Stomach (tissue), 9 donors: ENCODE data around the gene MYO1E. TPM values are rescaled to one million over a fixed set of nuclear protein-coding genes. Genes with fewer than 3 reads are reported as not detected.

ENCODE experiments used
- DNase-seq, 2 donors: peaks; one replicate each; pipeline versions ENCODE4 v3.0.0 to v3.0.0-alpha.2; 2013 to 2019
- H3K27ac ChIP-seq, 5 donors: fragments of 200-600 bp in 4 of 5; sonication (generic) in 4 of 5; one replicate each; pipeline ENCODE4 v1.5.1; 2013 to 2019; ENCODE audit warnings: mild to moderate bottlenecking in 1 of 5, moderate library complexity in 1 of 5
- H3K27me3 ChIP-seq, 3 donors: fragments of 200-600 bp; sonication (generic); one replicate each; pipeline ENCODE4 v1.5.1; 2017 to 2019; ENCODE audit warnings: mixed run types in 1 of 3
- H3K36me3 ChIP-seq, 4 donors: fragments of 200-600 bp; sonication (generic); 1 replicate in 3 of 4; 2 replicates in 1 of 4; pipeline ENCODE4 v1.5.1; 2016 to 2019
- H3K4me1 ChIP-seq, 4 donors: fragments of 200-600 bp; sonication (generic); one replicate each; pipeline ENCODE4 v1.5.1; 2016 to 2019
- H3K4me3 ChIP-seq, 4 donors: fragments of 200-600 bp; sonication (generic) in 3 of 4; one replicate each; pipeline ENCODE4 v1.5.1; 2016 to 2019; ENCODE audit warnings: mild to moderate bottlenecking in 1 of 4
- H3K9me3 ChIP-seq, 4 donors: fragments of 200-600 bp; sonication (generic); one replicate each; pipeline ENCODE4 v1.5.1; 2016 to 2019
- EP300 ChIP-seq: sonication (generic); formaldehyde crosslinking; IDR thresholded peaks from one replicate; pipeline ENCODE4 v1.6.1; 2017; ENCODE audit warnings: antibody characterized with exemption
- POLR2A ChIP-seq, 4 donors: fragments of 450-650 bp; IDR thresholded peaks; one replicate each; pipeline ENCODE4 v1.6.1; 2016; ENCODE audit warnings: antibody characterized with exemption in 4 of 4, control low read depth in 2 of 4, mild to moderate bottlenecking in 1 of 4, moderate library complexity in 1 of 4
- POLR2AphosphoS5 ChIP-seq, 3 donors: sonication (generic); formaldehyde crosslinking; IDR thresholded peaks; one replicate each; pipeline ENCODE4 v1.6.1; 2016; ENCODE audit warnings: antibody characterized with exemption in 3 of 3
- WGBS, 5 donors: extraction: QIAGEN DNeasy Blood & Tissue Kit in 3 of 5; methylation state at CpG; one replicate each; pipeline versions ENCODE4 v1.1.5 to v1.1.7; 2013 to 2018; 5-methylcytosine and 5-hydroxymethylcytosine counted together
- intact Hi-C: fragments of 100-400 bp; cut with DNase I; formaldehyde crosslinking; loops from one replicate; pipeline ENCODE4 v1.15.1; 2023; ENCODE audit warnings: low total_unique reads
- polyA plus RNA-seq, 3 donors: library from polyadenylated mRNA; stranded (reverse); fragments of 200-250 nt; gene quantifications; one replicate each; pipeline ENCODE4 v1.2.3, GENCODE V29; 2013
- total RNA-seq, 5 donors: library from RNA; depleted of rRNA; stranded (reverse); fragments of >200 nt; gene quantifications; one replicate each; pipeline versions ENCODE4 v1.1.0 to v1.2.3, GENCODE V29; 2014 to 2016
- TF ChIP-seq, protein P1 (sequence below), 7 experiments: fragments of 450-650 bp in 4 of 7; fragments of 200-600 bp in 3 of 7; sonication (generic) in 3 of 7; IDR thresholded peaks; one replicate each; pipeline ENCODE4 v1.5.1; 2016 to 2019; ENCODE audit warnings: antibody characterized with exemption in 7 of 7, control low read depth in 2 of 7, mild to moderate bottlenecking in 1 of 7
- donor health status: healthy with polysubstance abuse.
- donor health status: Bipolar disorder and iron deficiency.
- donor health status: healthy.

MYO1E gene
- total and polyA plus RNA-seq, 8 donors, result 15.1 to 380 (median 46.3) TPM

DNA sequence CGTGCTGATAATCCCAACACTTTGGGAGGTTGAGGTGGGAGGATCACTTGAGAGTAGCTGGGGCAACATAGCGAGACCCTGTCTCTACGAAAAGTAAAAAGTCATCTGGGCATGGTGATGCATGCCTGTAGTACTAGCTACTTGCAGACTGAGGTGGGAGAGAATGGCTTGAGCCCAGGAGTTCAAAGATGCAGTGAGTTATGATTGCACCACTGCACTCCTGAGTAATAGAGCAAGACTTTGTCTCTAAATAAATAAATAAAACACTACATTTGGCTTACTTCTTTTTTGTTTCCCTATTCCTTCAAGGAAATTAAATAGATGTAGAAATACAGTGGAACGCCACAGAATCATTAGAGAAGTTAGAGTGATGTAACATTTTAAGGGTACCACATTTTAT is 186.2 kb downstream of the MYO1E start:
- H3K27me3 ChIP-seq, result no peaks in the 10 kb centered on the region
- H3K27ac ChIP-seq, result no peak overlapping the region
- no peak for TF ChIP-seq POLR2A (IDR thresholded peaks at IDR 0.05)
- TF ChIP-seq, protein P1, sequence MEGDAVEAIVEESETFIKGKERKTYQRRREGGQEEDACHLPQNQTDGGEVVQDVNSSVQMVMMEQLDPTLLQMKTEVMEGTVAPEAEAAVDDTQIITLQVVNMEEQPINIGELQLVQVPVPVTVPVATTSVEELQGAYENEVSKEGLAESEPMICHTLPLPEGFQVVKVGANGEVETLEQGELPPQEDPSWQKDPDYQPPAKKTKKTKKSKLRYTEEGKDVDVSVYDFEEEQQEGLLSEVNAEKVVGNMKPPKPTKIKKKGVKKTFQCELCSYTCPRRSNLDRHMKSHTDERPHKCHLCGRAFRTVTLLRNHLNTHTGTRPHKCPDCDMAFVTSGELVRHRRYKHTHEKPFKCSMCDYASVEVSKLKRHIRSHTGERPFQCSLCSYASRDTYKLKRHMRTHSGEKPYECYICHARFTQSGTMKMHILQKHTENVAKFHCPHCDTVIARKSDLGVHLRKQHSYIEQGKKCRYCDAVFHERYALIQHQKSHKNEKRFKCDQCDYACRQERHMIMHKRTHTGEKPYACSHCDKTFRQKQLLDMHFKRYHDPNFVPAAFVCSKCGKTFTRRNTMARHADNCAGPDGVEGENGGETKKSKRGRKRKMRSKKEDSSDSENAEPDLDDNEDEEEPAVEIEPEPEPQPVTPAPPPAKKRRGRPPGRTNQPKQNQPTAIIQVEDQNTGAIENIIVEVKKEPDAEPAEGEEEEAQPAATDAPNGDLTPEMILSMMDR (IDR thresholded peaks at IDR 0.05), result no peak
- no peak for TF ChIP-seq EP300
- TF ChIP-seq POLR2AphosphoS5 (IDR thresholded peaks at IDR 0.05), result no peak
- peaks cover 4 to 83% (median 73%) of the 10 kb centered on the region in 4 donors for H3K36me3 ChIP-seq
- H3K4me3 ChIP-seq, result no peak overlapping the region
- intact Hi-C loops, result no loop called here
- 91 to 98% (median 92%) methylated on average over 4 of the region's 4 CpGs for WGBS, 5 donors
- DNase-seq, result no peak
- H3K4me1 ChIP-seq, result peaks cover 0 to under 1% (median 0%) of the 10 kb centered on the region in 4 donors
- H3K9me3 ChIP-seq, result peaks cover 0 to 10% (median 5%) of the 10 kb centered on the region in 4 donors

DNA sequence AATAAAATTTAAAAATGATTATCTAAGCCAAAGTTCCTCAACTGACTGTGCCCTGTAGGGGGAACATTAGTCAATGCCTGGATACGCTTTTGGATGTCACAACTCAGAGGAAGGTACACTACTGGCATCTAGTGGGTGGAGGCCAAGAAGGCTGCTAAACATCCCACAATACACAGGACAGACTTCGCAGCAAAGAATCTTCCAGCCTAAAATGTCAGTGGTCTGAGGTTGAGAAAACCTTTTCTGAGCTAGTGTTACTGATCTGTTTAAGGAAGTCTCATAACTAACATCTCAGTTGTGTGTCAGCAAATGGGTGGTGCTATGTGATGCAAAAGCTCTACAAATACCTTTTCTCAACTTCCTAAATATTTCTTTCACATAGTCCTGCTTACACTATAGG is 186.9 kb downstream of the MYO1E start:
- Histone ChIP-seq H3K4me1 (no peaks in the 10 kb centered on the region), H3K36me3 (peaks cover 4 to 83% (median 78%) of the 10 kb centered on the region in 4 donors), H3K4me3 (no peak overlapping the region), H3K9me3 (peaks cover 0 to 13% (median 6%) of the 10 kb centered on the region in 4 donors), H3K27me3 (no peaks in the 10 kb centered on the region), H3K27ac (no peak overlapping the region)
- intact Hi-C loops, result no loop called here
- TF ChIP-seq, protein P1 (IDR thresholded peaks at IDR 0.05), result no peak
- TF ChIP-seq EP300, result no peak
- no peak for TF ChIP-seq POLR2A (IDR thresholded peaks at IDR 0.05)
- TF ChIP-seq POLR2AphosphoS5 (IDR thresholded peaks at IDR 0.05), result no peak
- 66 to 83% (median 75%) methylated on average over 2 of the region's 2 CpGs for WGBS, 5 donors
- no peak for DNase-seq

DNA sequence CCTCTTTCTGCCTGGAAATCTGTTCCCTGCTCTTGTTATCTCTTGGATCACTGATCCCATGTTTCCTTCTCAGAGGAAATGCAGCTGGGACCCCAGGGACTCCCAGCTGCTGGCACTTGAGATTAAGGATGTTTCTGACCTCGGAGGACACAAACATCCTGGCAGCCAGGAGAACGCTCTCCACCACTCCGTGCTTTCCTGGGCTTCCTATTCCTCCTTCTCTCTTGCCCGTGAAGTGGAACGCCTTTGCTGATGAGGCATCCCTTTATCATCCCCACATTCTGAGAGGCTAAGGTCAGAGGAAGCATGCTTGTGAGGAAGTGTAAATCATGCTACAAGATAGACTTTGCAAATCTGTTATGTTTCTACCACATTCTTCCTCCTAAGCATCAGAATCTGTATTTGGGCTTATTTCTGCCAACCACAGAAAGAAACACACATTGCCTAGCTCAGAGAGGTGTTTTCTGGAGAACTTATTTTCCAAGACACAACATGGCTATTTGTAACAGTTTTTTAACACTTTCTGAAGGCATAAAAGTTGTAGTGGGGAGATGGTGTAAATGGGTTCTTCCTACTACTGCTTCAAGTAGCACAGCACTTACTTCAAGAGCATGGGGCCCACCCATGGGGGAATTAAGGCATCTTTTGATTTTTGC is 191.6 kb downstream of the MYO1E start:
- TF ChIP-seq POLR2A (IDR thresholded peaks at IDR 0.05), result no peak
- TF ChIP-seq, protein P1 (IDR thresholded peaks at IDR 0.05), result no peak
- TF ChIP-seq EP300, result no peak
- no peak for TF ChIP-seq POLR2AphosphoS5 (IDR thresholded peaks at IDR 0.05)
- no peak for DNase-seq

DNA sequence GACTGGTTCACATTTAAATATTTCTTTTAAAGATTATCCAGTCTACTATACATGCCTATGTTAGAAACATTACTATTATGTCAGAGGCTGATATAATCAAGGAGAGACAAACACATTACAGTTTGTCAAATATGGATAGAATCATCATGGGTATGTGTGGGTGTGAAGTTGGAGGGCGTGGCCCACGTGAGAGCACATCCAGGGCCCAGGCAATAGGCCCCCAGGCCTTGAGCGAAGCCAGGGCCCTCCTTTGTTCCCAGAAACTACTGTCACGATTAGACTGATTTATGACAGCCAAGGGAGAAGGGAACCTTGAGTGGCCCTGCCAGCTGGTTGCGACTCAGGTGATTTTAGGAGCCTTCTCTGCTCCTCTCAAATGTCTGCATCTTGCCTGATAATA is 193.0 kb downstream of the MYO1E start:
- 88 to 92% (median 90%) methylated on average over 5 of the region's 5 CpGs for WGBS, 5 donors
- Histone ChIP-seq H3K9me3 (peaks cover 0 to 13% (median 6%) of the 10 kb centered on the region in 4 donors), H3K27me3 (no peaks in the 10 kb centered on the region), H3K4me1 (peaks cover 8 to 15% (median 12%) of the 10 kb centered on the region in 4 donors), H3K36me3 (peaks cover 4 to 74% (median 65%) of the 10 kb centered on the region in 4 donors), H3K4me3 (no peak overlapping the region), H3K27ac (no peak overlapping the region)
- intact Hi-C loops, result no loop called here
- DNase-seq, result no peak
- TF ChIP-seq, protein P1 (IDR thresholded peaks at IDR 0.05), result no peak
- TF ChIP-seq POLR2A (IDR thresholded peaks at IDR 0.05) (no peak), POLR2AphosphoS5 (IDR thresholded peaks at IDR 0.05) (no peak), EP300 (no peak)

More for the DNA sequence above, 191.6 kb downstream of the MYO1E start:
- no peaks in the 10 kb centered on the region for H3K27me3 ChIP-seq
- no peak overlapping the region for H3K27ac ChIP-seq
- intact Hi-C loops, result no loop called here
- H3K4me1 ChIP-seq, result peaks cover 0 to 2% (median under 1%) of the 10 kb centered on the region in 4 donors
- H3K36me3 ChIP-seq, result peaks cover 4 to 83% (median 72%) of the 10 kb centered on the region in 4 donors
- 72 to 84% (median 77%) methylated on average over 5 of the region's 5 CpGs for WGBS, 5 donors
- peaks cover 0 to 13% (median 6%) of the 10 kb centered on the region in 4 donors for H3K9me3 ChIP-seq
- H3K4me3 ChIP-seq, result no peak overlapping the region
